Right forelimb (tissue), 1 donor: ENCODE data around the gene SPATA24.
"Not testable (repeated sequence)": the region's sequence is repeated elsewhere in the genome, so short reads cannot be mapped to it uniquely, and the experiment has no call there.

Source experiments
- DNase-seq: peaks from one replicate; pipeline ENCODE4 v3.0.0-alpha.2; 2018

SPATA24 gene

GRCh38 chr5:139415869-139416268 lies 12.0 kb upstream of the SPATA24 start:
- no peak for DNase-seq

DNA sequence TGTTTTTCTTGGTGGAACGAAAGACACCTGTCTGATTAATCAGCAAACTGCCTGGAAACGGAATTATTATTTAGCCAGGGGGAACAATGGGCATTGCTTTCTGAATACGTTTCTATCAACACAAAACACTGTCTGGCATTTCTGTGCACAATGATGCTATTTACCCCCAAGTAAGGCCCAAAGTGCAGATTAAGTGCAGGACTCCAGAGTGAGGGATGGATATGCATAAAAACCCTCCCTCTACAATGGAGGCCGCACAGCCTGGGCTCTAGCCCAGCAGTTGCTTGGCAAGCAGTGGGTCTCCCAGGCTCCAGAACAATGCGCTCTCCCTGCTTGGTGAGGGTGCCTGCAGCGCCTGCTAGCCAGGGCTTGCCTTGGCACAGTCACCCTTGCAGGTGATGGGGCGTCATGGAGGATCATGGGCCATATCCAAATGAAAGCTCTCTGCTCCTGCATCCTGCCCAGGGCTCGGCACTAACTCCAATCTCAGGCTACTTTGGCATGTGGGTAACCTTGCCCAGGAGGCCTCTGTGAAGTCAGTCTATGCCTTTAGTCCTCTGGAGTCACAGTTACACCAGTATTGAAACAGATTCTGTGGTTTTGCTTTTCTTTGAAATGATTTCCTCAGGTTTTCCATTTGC lies 11.5 kb upstream of the SPATA24 start:
- no peak for DNase-seq

DNA sequence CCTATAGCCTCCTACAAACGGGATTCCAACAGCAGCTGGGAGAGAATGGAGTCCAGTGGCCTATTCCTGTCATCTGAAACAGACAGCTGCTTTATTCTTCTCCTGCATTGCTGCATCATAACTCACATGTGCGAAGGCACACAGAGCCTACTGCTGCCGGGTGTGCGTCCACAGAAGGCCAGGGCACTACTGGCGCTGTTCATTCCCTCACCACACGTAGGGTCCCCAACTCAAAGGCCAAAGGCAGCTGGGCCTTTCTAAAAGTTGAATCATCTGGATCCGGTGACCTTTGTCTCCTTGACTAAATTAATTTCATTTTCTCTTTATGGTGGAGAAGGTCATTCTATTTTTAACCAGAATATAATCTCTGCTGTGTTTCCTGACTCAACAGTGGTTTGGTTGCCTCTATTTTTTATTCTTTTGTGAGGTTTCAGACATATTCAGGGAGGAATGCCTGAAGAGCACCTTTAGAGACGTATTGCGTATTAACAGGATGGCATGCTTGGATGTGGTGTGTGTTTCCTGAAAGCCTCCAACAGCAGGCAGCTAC lies 10.8 kb upstream of the SPATA24 start:
- no peak for DNase-seq

DNA sequence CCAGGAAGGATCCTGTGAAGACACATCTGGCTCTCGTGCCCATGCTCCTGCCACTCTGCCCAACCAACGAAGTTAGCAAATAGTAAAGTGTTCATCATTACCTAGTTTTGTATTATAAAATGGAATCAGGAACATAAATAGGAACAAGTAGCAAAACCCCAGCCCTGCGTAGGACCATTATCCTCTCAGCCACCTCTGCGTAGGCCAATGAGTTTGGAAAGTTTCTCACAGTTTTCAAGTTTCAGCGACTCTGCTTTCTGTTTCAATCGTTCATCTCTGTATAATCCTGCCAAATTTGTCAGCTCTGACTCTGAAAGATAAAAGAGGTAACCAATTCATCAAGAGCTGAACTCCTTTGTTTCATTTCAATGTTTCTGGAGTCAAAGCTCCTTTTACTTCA lies 10.1 kb upstream of the SPATA24 start:
- DNase-seq = no peak

DNA sequence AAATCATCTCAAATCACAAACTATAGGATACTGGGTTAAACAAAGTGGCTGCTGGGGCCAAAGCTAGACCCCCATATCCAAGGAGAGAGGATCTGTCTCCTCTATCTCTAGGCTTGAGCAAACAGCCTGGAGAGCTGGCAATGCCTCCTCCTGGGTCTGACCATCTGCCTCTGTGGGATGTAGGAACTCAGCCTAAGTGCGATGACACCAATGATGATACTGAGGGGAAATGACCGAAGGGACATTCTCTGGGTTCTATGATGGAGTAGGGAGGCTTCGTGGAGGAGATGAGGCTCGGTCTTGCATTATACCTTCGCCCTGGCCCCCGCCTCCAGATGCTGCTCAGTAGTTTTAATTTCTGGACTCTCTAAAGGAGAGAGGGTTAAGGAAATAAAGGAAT lies 9.3 kb upstream of the SPATA24 start:
- DNase-seq = no peak

- no peak for DNase-seq
Measured at GRCh38 chr5:139410993-139411828, 7.3 kb upstream of the SPATA24 start.

DNA sequence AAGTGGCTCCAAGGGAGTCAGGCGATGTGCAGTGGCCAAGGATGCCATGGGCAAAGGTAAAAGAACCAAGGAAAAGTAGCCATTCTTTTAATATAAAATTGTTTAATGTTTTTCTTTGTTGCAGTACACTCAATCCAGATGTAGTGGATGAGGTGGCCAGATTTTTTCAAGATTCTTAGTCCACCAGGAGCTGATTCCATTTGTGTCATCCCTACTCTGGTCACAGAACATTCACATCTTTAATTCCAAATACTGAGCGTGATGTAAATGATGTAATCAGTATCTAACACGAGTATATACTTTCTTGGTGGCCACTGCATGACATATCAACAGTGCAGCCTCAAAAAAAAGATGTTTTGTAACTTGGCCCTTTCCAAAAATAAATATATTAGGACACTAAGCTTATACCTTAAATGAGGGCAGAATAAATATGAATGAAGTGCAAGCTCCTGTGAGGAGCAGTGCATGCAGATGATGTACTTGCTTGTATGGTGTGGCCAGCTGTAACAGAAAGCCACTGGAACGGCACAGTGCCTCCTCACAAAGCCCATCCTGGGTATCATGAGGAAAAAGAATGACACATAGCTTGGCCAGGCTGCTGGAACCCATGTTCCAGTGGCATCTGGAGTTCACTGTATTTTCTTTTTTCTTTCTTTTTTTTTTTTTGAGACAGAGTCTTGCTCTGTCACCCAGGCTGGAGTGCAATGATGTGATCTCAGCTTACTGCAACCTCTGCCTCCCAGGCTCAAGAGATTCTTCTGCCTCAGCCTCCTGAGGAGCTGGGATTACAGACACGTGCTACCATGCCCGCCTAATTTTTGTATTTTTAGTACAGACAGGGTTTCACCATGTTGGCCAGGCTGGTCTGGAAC lies 6.5 kb upstream of the SPATA24 start:
- no peak for DNase-seq

DNA sequence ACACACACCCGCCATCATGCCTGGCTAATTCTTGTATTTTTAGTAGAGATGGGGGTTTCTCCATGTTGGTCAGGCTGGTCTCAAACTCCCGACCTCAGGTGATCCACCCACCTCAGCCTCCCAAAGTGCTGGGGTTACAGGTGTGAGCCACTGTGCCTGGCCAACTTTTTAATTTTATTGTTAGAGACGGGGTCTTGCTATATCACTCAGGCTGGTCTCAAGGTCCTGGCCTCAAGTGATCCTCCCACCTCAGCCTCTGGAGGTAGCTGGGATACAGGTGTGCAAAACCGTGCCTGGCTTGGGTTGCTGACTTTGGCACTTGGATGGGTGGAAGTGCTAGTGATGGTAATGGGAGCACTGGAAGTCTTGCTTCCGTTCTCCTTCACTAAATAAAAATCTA lies 5.2 kb upstream of the SPATA24 start:
- DNase-seq = not testable (repeated sequence)

DNA sequence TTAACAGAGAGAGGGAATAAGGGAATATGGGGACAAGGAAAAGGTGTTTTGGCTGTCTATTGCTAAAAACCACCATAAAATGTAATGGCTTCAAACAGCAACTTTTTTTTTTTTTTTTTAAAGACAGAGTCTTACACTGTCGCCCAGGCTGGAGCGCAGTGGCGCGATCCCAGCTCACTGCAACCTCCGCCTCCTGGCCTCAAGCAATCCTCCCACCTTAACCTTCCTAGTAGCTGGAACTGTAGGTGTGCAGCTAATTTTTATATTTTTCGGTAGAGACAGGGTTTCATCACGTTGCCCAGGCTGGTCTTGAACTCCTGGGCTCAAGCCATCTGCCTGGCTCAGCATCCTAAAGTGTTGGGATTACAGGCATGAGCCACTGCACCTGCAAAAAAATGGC lies 4.3 kb upstream of the SPATA24 start:
- DNase-seq = no peak

DNA sequence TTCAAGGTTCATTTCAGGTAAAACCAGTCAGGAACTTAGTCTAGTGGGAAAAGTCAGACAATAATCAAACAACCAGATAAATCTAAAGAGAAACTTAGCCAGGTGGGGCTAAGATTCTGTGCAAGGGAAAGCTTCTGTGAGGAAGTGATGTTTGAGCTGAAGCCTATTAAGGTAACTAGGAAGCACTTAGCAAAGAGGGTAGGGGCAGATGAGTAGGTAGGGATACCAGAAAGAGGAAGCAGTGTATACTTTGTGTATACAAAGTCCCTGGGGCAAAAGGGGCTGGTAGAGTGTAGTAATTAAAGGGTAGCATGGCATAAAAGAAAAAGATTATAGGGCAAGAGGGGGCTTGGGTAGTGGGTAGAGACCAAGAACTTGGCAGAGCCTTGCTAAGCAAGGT lies 3.6 kb upstream of the SPATA24 start:
- DNase-seq = no peak

- DNase-seq = no peak
Measured at GRCh38 chr5:139406963-139407362, 3.1 kb upstream of the SPATA24 start.

GRCh38 chr5:139404484-139404840 lies 573 bp upstream of the SPATA24 start:
- no peak for DNase-seq

DNA sequence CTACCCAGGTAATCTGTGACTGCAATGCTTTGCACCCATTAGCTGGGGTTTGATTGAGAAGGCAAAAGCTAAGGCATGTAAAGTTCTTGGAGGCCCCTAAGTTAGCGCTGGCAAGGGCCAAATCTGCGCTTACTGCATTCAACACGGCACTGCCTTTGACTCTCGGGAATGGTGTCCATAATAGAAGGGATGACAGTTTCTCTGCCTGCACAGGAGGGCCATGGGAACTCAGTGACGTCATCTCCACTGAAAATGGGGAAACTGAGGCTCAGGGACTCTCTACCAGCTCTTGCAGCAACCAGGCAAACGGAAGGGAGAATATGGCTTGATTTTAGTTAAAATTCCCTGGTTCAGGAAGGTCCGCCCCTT lies 487 bp downstream of the SPATA24 start:
- no peak for DNase-seq

DNA sequence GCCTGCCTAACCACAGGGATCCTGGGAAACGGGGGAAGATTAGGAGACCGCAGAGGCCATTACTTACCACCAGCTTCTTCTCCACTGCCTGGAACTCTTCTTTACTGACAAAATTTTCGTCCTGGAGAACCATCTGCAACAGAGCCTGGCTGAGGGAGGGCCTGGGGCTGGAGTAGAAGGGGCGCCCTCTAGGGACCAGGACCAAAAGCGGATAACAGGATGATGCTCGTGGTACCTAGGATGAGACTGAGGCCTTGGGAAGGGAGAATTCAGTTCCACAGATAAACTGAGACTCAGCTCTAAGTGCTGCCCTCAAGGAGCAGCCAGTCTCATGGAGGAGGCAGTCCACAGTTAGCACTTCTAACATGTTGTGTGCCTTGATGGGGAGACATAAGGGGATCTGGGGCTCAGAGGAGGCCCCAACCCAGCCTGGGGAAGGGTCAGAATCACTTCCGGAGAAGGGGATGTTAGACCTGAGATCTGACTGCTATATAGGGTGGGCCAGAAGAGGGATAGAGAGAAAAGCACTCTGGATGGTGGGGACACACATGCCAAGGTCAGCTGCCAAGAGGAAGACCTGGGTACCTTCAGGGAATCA lies 1.2 kb downstream of the SPATA24 start:
- DNase-seq = no peak

GRCh38 chr5:139401546-139401945 lies 2.3 kb downstream of the SPATA24 start:
- no peak for DNase-seq

DNA sequence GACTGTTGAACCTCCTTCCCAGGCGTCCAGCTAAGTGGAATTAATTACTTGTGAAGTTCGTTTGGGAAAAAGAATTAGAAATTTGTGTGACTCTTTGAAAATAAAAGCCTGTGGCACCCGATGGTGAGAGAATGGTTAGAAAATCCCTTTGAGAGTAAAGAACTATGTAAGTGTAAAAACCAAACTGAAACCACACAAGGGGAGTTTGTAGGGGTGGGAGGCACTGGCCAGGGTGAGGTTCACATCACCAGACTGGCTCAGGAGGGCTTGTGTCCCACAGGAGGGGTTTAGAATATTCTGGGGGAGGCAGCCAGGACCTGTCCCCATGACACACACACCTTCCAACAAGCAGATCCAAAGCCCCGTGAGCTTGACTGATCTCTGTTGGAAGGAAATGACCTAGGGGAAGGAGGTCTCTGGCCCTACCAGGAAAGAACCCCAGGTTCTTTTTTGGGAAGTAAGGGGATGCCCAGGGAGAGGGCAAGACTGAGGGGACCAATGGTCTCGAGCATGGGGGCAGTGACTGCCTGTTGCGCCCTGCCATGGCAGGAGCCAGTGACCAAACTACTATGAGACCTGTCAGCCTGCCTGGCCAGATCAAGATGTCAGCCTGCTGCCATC lies 4.3 kb downstream of the SPATA24 start:
- no peak for DNase-seq

DNA sequence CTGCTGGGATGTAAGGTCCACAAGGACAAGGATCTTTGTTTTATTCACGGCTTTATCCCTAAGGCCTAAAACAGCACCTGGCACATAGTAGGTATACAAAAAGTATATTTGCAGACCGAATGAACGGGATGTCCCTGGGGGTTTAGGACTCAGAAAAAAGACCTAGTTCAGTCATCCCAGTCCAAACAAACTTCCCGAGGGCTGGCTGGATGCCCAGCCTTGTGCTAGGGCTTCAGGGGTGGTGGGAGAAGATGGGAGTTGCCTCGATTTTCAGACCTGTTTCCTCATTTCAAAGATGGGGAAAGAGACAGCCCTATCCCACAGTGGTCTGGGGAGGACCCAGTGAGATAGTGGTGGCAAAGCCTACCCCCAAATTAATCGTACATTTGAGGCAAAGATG lies 6.0 kb downstream of the SPATA24 start:
- no peak for DNase-seq

DNA sequence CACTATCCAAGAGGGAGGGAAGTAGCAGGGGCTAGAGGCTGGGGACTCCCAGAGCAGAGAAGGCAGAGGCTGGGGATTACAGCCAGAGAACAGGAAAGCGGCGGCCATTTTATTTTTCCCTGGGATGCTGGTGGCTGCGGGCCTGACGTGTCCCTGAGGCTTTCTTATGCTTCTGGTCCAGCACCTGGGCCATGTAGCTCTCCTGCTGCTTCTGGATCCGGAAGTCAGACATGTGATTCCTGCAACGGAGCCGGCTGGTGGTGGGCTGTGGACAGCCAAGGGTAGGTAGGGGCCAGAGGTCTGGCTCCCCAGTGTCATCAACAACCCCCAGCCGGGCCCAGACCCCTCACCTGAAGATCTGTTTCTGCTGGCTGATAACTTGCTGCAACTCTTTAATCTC lies 7.2 kb downstream of the SPATA24 start:
- DNase-seq = no peak

DNA sequence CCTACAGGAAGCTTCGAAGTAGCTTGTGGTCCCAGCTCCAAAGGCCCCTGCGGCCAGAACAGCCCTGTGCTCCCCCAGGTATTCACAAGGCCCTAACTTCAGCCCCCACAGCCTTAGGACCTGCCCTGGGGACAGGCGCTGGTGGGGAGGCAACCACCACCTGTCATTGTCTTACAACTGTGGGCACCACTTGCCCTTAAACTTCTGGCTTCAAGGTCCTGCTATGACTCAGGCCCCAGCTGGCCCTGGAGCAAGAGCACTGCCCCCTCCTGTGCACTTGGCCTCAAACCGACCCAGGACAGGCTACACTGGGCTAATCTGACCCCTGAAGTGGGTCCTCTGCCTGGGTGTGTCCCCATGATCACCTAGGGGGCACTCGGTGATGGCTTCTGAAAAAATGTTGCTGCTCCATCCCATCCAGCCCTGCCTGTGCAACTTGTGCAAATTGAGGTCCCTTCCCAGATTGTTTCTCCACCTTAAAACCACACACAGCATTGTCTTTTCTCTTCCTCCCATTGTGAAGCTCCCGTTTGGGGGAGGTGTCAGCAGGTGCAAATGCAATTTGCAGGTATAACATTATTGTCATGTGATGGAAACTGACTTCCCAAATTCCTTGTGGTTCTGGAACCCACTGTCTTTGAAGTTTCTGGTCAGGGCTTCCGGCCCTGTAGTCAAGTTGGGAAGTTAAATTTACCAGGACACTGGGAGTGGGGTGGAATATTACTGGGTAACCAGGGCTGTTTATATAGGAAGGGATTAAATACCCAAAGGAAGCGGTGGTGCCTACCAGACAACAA lies 7.8 kb downstream of the SPATA24 start:
- no peak for DNase-seq

DNA sequence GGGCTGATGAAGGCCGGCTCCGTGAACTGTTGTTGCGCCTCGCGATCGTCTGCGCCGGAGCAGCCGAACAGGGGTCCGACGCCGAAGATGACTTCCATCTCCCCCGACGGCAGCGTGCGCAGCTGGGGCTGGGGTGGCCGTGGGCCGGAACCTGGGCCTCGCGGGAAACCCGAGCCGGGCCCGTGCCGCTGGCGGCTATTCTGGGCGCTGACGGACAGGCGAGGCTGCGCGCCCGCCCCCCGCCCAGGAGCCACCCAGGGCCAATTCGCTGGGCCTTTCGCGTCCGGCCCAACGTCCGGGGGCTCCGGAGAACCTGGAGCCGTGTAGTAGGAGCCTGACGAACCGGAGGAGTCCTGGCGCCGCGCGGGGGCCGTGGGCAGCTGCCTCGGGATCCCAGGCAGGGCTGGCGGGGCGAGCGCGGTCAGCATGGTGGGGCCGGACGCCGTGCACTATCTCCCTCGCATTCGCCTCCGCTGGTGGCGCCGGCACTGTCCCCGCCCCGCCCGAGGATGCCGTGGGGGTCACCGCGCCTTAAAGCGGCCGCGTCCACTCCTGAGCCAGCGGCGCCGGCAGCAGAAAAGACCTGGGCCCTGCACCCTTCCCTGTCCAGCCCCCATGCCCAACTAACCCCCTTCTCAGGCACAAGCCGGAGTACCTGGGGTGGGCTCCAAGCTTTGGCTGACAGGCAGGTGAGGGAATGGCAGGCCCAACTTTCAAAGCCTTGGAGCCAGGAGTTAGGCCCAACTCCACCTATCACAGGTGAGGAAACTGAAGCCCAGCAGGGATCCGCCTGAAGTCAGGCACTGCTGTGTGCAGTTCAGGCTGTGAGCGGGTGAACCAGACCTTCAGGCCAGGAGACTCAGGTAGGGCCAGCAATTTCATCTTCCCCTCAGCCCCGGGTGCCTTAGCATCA lies 9.0 kb downstream of the SPATA24 start, which contains the start of gene PROB1:
Gene PROB1 (minus strand): TSS at position 451 of the 913 bp plus-strand sequence. CDS start 23 bp downstream, at position 428.
- no peak for DNase-seq
